ENCODE measurements around the gene PTPRN2. TPM values are rescaled to one million over a fixed set of nuclear protein-coding genes. Genes with fewer than 3 reads are reported as not detected.

The PTPRN2 gene
- total and polyA plus RNA-seq, 2 donors: 1.7 to 1.9 TPM

GRCh38 chr7:158138329-158138597, 449.4 kb downstream of the PTPRN2 start:
- Histone ChIP-seq H3K27me3 (ENCODE audit: control insufficient read depth in 2 of 2, insufficient read depth in 1 of 2, low read length in 1 of 2) (no peaks in the 10 kb centered on the region), H3K27ac (ENCODE audit: low read depth in 1 of 2, low read length in 1 of 2) (no peak overlapping the region), H3K9me3 (ENCODE audit: control insufficient read depth in 2 of 2, insufficient read depth in 1 of 2, low read length in 1 of 2) (peaks cover 10 to 84% of the 10 kb centered on the region in 2 donors), H3K4me3 (ENCODE audit: low read length in 2 of 2) (no peak overlapping the region), H3K36me3 (ENCODE audit: control insufficient read depth in 2 of 2, insufficient read depth in 2 of 2, low read length in 1 of 2) (no peaks in the 10 kb centered on the region), H3K4me1 (ENCODE audit: control insufficient read depth in 2 of 2, insufficient read depth in 2 of 2, low read length in 2 of 2) (no peaks in the 10 kb centered on the region)
- 89% methylated on average over 9 of the region's 9 CpGs for WGBS
- DNase-seq (ENCODE audit: low read depth in 6 of 9, low spot score in 9 of 9): no peak

DNA sequence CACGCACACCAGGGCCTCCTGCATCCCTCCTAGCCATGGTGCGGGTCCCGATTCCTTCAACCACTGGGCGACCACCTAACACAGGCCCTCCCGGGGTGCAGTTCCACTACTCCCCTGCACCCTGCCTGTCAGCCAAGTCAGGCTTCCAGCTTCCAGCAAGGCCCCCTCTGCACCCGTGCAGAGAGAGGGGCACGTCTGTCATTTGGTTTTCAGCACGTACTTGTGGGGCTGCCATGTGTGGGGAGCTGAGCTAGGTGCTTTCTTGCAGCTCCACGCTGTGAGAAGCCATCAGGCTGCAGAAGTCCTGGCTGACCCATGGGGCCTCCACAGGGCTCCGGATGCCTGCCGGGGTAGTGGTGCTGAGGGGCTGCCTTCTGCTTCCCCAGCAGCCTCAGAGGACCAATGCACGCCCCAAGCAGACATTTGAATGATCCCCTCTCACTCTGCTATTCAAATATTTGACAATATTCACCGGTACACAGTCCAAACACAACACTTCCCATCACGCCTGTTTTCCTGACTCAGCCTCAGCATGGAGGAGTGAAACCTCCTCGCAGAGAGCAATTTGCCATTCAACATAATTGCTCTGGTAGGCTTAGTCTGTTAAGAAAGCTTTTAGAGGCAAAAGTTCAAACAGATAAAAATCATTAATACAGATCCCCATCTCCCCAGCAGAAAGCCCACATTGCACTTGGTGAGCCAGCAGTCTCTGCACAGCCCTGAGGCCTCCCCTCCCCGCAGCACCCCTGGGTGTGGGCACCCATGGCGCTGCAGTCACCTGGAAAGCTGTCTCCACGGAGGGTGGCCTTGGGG, 449.9 kb downstream of the PTPRN2 start:
- Histone ChIP-seq H3K4me1 (ENCODE audit: control insufficient read depth in 2 of 2, insufficient read depth in 2 of 2, low read length in 2 of 2) (no peaks in the 10 kb centered on the region), H3K27me3 (ENCODE audit: control insufficient read depth in 2 of 2, insufficient read depth in 1 of 2, low read length in 1 of 2) (no peaks in the 10 kb centered on the region), H3K4me3 (ENCODE audit: low read length in 2 of 2) (no peak overlapping the region), H3K27ac (ENCODE audit: low read depth in 1 of 2, low read length in 1 of 2) (no peak overlapping the region), H3K9me3 (ENCODE audit: control insufficient read depth in 2 of 2, insufficient read depth in 1 of 2, low read length in 1 of 2) (peaks cover 11 to 83% of the 10 kb centered on the region in 2 donors), H3K36me3 (ENCODE audit: control insufficient read depth in 2 of 2, insufficient read depth in 2 of 2, low read length in 1 of 2) (no peaks in the 10 kb centered on the region)
- WGBS: 92% methylated on average over 18 of the region's 18 CpGs
- DNase-seq (ENCODE audit: low read depth in 6 of 9, low spot score in 9 of 9): no peak

DNA sequence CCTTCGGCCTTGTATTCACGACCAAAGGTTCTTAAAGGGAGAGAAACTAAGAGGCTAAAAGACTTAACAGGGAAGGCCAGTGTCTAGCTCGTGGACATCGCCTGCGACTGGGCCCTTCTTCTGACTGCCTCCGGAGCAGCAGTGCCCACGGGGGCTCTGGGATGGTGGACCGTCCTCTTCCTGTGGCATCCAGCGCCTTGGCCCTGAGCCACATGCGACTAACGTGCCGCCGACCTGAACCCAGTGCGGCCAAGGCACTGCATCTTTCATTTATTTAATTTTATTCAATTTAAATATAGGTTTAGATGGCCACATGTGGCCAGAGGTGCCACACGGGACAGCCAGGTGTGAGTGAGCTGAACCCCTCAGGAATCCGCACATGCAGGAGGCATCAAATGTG, 451.7 kb downstream of the PTPRN2 start:
- peaks cover 9 to 66% of the 10 kb centered on the region in 2 donors for H3K9me3 ChIP-seq (ENCODE audit: control insufficient read depth in 2 of 2, insufficient read depth in 1 of 2, low read length in 1 of 2)
- no peak overlapping the region for H3K27ac ChIP-seq (ENCODE audit: low read depth in 1 of 2, low read length in 1 of 2)
- 96% methylated on average over 16 of the region's 16 CpGs for WGBS
- no peak for DNase-seq (ENCODE audit: low read depth in 6 of 9, low spot score in 9 of 9)
- H3K36me3 ChIP-seq (ENCODE audit: control insufficient read depth in 2 of 2, insufficient read depth in 2 of 2, low read length in 1 of 2): no peaks in the 10 kb centered on the region
- H3K4me3 ChIP-seq (ENCODE audit: low read length in 2 of 2): no peak overlapping the region
- H3K27me3 ChIP-seq (ENCODE audit: control insufficient read depth in 2 of 2, insufficient read depth in 1 of 2, low read length in 1 of 2): no peaks in the 10 kb centered on the region
- H3K4me1 ChIP-seq (ENCODE audit: control insufficient read depth in 2 of 2, insufficient read depth in 2 of 2, low read length in 2 of 2): no peaks in the 10 kb centered on the region

DNA sequence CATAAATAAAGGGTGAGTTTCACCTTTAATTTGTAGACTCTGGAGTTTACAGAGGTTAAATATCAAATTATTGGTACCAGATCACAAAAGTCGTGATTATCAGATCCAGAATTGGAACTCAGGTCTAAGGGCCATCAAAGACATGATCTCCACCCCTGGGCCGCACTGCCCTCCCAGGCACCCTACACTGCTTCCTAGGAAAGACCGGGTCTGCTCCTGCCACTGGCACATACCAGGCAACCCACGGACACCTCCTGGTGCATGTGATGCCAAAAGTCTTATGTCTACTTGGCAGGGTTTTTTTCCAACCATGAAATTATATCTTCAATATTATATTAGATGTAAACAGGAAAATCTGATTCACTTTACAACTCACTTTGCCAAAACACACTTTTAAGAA, 452.8 kb downstream of the PTPRN2 start:
- no peak for DNase-seq (ENCODE audit: low read depth in 6 of 9, low spot score in 9 of 9)
- 89% methylated on average over 4 of the region's 4 CpGs for WGBS
- H3K27me3 ChIP-seq (ENCODE audit: control insufficient read depth in 2 of 2, insufficient read depth in 1 of 2, low read length in 1 of 2): no peaks in the 10 kb centered on the region
- no peak overlapping the region for H3K4me3 ChIP-seq (ENCODE audit: low read length in 2 of 2)
- H3K36me3 ChIP-seq (ENCODE audit: control insufficient read depth in 2 of 2, insufficient read depth in 2 of 2, low read length in 1 of 2): no peaks in the 10 kb centered on the region
- H3K9me3 ChIP-seq (ENCODE audit: control insufficient read depth in 2 of 2, insufficient read depth in 1 of 2, low read length in 1 of 2): peaks cover 9 to 55% of the 10 kb centered on the region in 2 donors
- no peak overlapping the region for H3K27ac ChIP-seq (ENCODE audit: low read depth in 1 of 2, low read length in 1 of 2)
- H3K4me1 ChIP-seq (ENCODE audit: control insufficient read depth in 2 of 2, insufficient read depth in 2 of 2, low read length in 2 of 2): no peaks in the 10 kb centered on the region

- H3K9me3 ChIP-seq (ENCODE audit: control insufficient read depth in 2 of 2, insufficient read depth in 1 of 2, low read length in 1 of 2): peaks cover 13 to 55% of the 10 kb centered on the region in 2 donors
- no peaks in the 10 kb centered on the region for H3K4me1 ChIP-seq (ENCODE audit: control insufficient read depth in 2 of 2, insufficient read depth in 2 of 2, low read length in 2 of 2)
- no peaks in the 10 kb centered on the region for H3K36me3 ChIP-seq (ENCODE audit: control insufficient read depth in 2 of 2, insufficient read depth in 2 of 2, low read length in 1 of 2)
- H3K27me3 ChIP-seq (ENCODE audit: control insufficient read depth in 2 of 2, insufficient read depth in 1 of 2, low read length in 1 of 2): no peaks in the 10 kb centered on the region
- no peak overlapping the region for H3K27ac ChIP-seq (ENCODE audit: low read depth in 1 of 2, low read length in 1 of 2)
- DNase-seq (ENCODE audit: low read depth in 6 of 9, low spot score in 9 of 9): no peak
- 90% methylated on average over 36 of the region's 36 CpGs for WGBS
- no peak overlapping the region for H3K4me3 ChIP-seq (ENCODE audit: low read length in 2 of 2)
Measured at GRCh38 chr7:158133515-158134271, 453.9 kb downstream of the PTPRN2 start.

DNA sequence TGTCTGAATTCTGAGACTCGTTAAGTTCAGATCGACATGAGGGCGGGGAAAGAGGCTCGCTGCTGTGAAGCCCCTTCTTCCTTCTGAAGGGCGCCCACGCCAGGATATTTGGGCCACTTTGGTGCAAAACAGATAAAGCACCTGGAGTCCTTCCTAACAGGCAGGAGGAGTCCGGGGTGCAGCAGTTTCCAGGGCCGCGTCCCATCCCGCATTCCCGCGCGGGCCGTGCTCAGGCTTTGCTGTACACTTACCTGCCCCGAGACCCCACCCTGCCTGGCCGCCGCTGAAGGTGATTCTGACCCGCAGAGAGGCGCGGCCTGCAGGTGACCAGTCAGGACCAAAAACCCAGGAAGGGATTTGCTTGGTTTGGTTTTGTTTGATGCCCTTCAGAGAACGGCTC, 454.6 kb downstream of the PTPRN2 start:
- whole genome bisulfite sequencing: 97% methylated on average over 21 of the region's 21 CpGs
- H3K9me3 ChIP-seq (ENCODE audit: control insufficient read depth in 2 of 2, insufficient read depth in 1 of 2, low read length in 1 of 2): peaks cover 12 to 53% of the 10 kb centered on the region in 2 donors
- H3K27ac ChIP-seq (ENCODE audit: low read depth in 1 of 2, low read length in 1 of 2): no peak overlapping the region
- no peaks in the 10 kb centered on the region for H3K27me3 ChIP-seq (ENCODE audit: control insufficient read depth in 2 of 2, insufficient read depth in 1 of 2, low read length in 1 of 2)
- no peaks in the 10 kb centered on the region for H3K36me3 ChIP-seq (ENCODE audit: control insufficient read depth in 2 of 2, insufficient read depth in 2 of 2, low read length in 1 of 2)
- no peak overlapping the region for H3K4me3 ChIP-seq (ENCODE audit: low read length in 2 of 2)
- H3K4me1 ChIP-seq (ENCODE audit: control insufficient read depth in 2 of 2, insufficient read depth in 2 of 2, low read length in 2 of 2): no peaks in the 10 kb centered on the region
- DNase-seq (ENCODE audit: low read depth in 6 of 9, low spot score in 9 of 9): no peak

DNA sequence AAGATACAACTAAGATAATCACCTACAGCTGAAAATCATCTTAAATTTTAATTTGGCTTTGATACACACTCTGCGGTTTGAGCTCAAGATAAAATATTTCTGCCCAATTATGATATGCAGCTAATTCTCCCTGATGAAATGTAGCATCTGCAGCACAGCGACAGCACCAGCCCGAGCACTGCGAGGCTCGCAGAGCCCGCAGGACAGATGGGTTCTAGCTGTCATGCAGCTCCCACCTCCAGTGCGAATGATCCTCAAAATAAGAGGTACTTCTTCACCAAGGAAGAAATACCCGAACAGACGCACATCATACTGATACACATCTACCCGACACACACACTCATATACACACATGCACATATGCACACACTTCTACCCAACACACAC, 457.6 kb downstream of the PTPRN2 start:
- Histone ChIP-seq H3K27ac (ENCODE audit: low read depth in 1 of 2, low read length in 1 of 2) (no peak overlapping the region), H3K4me1 (ENCODE audit: control insufficient read depth in 2 of 2, insufficient read depth in 2 of 2, low read length in 2 of 2) (no peaks in the 10 kb centered on the region), H3K36me3 (ENCODE audit: control insufficient read depth in 2 of 2, insufficient read depth in 2 of 2, low read length in 1 of 2) (no peaks in the 10 kb centered on the region), H3K9me3 (ENCODE audit: control insufficient read depth in 2 of 2, insufficient read depth in 1 of 2, low read length in 1 of 2) (peaks cover 10 to 56% of the 10 kb centered on the region in 2 donors), H3K4me3 (ENCODE audit: low read length in 2 of 2) (no peak overlapping the region), H3K27me3 (ENCODE audit: control insufficient read depth in 2 of 2, insufficient read depth in 1 of 2, low read length in 1 of 2) (no peaks in the 10 kb centered on the region)
- WGBS: 97% methylated on average over 10 of the region's 10 CpGs
- DNase-seq (ENCODE audit: low read depth in 6 of 9, low spot score in 9 of 9): no peak

DNA sequence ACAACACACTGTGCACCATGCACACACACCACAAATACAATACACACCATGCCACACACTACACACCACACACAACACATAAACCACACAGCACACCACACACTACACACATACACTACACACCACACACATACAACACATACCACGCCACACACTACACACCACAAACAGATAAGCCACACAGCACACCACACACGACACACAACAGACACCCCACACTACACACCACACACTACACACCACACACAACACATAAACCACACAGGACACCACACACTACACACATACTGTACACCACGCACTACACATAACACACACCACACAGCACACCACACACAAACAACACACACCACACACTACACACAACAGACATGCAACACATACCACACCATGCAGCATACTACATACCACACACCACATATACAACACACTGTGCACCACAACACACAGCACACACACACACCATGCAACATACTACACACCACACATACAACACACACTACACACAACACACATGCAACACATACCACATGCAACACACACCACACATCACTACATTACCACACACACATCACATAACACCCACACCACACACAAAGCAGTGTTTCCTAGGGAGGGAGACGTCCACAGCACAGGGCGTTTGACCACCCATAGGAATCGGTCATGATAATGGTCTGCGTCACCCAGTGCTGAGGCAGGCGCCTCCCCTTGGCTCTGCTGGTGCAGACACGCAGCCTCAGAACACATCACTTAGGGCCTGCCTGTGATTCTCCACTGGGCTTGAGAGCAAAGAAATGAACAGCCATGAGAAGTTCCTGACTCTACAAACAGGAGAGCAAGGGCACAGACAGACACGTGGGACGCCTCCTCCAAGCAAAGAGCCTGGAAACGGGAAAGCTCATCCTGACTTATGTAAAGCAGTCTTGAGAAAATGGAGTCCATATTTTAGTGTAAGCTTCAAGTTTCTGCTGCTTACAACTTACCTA, 458.3 kb downstream of the PTPRN2 start:
- WGBS: 94% methylated on average over 12 of the region's 12 CpGs
- H3K4me1 ChIP-seq (ENCODE audit: control insufficient read depth in 2 of 2, insufficient read depth in 2 of 2, low read length in 2 of 2): no peaks in the 10 kb centered on the region

More for the DNA sequence above, 458.3 kb downstream of the PTPRN2 start:
- no peaks in the 10 kb centered on the region for H3K36me3 ChIP-seq (ENCODE audit: control insufficient read depth in 2 of 2, insufficient read depth in 2 of 2, low read length in 1 of 2)
- H3K27me3 ChIP-seq (ENCODE audit: control insufficient read depth in 2 of 2, insufficient read depth in 1 of 2, low read length in 1 of 2): no peaks in the 10 kb centered on the region
- no peak overlapping the region for H3K4me3 ChIP-seq (ENCODE audit: low read length in 2 of 2)
- H3K27ac ChIP-seq (ENCODE audit: low read depth in 1 of 2, low read length in 1 of 2): no peak overlapping the region
- peaks cover 11 to 58% of the 10 kb centered on the region in 2 donors for H3K9me3 ChIP-seq (ENCODE audit: control insufficient read depth in 2 of 2, insufficient read depth in 1 of 2, low read length in 1 of 2)
- DNase-seq (ENCODE audit: low read depth in 6 of 9, low spot score in 9 of 9): no peak

Measured in thymus (tissue), 11 donors.